Ascending aorta (tissue), 2 donors: Measurements from ENCODE around the gene CREBBP. TPM values are rescaled to one million over a fixed set of nuclear protein-coding genes. Genes with fewer than 3 reads are reported as not detected.

Experiments used
- DNase-seq, 2 donors: peaks; one replicate each; pipeline ENCODE4 v3.0.0-alpha.2; 2019; ENCODE audit warnings: low spot score in 2 of 2
- H3K27ac ChIP-seq, 2 donors: fragments of 200-600 bp; sonication (generic); one replicate each; pipeline ENCODE4 v1.5.1; 2016 to 2017; ENCODE audit warnings: mild to moderate bottlenecking in 1 of 2
- H3K27me3 ChIP-seq: fragments of 200-600 bp; sonication (generic); one replicate; pipeline ENCODE4 v1.5.1; 2017
- H3K36me3 ChIP-seq, 2 donors: fragments of 200-600 bp; sonication (generic); one replicate each; pipeline ENCODE4 v1.5.1; 2016
- H3K4me1 ChIP-seq, 2 donors: fragments of 200-600 bp; sonication (generic); one replicate each; pipeline ENCODE4 v1.5.1; 2016 to 2017; ENCODE audit warnings: mild to moderate bottlenecking in 1 of 2
- H3K4me3 ChIP-seq, 2 donors: fragments of 200-600 bp; sonication (generic); one replicate each; pipeline ENCODE4 v1.5.1; 2016 to 2017; ENCODE audit warnings: mild to moderate bottlenecking in 1 of 2
- H3K9me3 ChIP-seq, 2 donors: fragments of 200-600 bp; sonication (generic); one replicate each; pipeline ENCODE4 v1.5.1; 2016
- CTCF ChIP-seq, 3 experiments: fragments of 200-600 bp in 2 of 3; fragments of 450-650 bp in 1 of 3; sonication (generic) in 2 of 3; IDR thresholded peaks; one replicate each; pipeline ENCODE4 v1.5.1; 2016 to 2019; ENCODE audit warnings: antibody characterized with exemption in 3 of 3, mild to moderate bottlenecking in 1 of 3, moderate library complexity in 1 of 3
- intact Hi-C: fragments of 100-400 bp; cut with DNase I; formaldehyde crosslinking; loops from one replicate; pipeline ENCODE4 v1.15.1; 2023
- total RNA-seq: library from RNA; depleted of rRNA; stranded (reverse); fragments of >200 nt; gene quantifications from one replicate; pipeline ENCODE4 v1.1.0, GENCODE V29; 2016

The CREBBP gene
- total RNA-seq, 1 donor from 2014 or later: 73.7 TPM

GRCh38 chr16:3846595-3847091, 33.9 kb downstream of the CREBBP start:
- no peaks in the 10 kb centered on the region for H3K27me3 ChIP-seq
- no peak for TF ChIP-seq CTCF (IDR thresholded peaks at IDR 0.05)
- peaks cover 2 to 8% of the 10 kb centered on the region in 2 donors for H3K4me1 ChIP-seq
- intact Hi-C loops: no loop called here
- no peak overlapping the region for H3K27ac ChIP-seq
- peaks cover 12% of the 10 kb centered on the region in 2 donors for H3K36me3 ChIP-seq
- no peaks in the 10 kb centered on the region for H3K9me3 ChIP-seq
- DNase-seq: no peak
- H3K4me3 ChIP-seq: no peak overlapping the region

DNA sequence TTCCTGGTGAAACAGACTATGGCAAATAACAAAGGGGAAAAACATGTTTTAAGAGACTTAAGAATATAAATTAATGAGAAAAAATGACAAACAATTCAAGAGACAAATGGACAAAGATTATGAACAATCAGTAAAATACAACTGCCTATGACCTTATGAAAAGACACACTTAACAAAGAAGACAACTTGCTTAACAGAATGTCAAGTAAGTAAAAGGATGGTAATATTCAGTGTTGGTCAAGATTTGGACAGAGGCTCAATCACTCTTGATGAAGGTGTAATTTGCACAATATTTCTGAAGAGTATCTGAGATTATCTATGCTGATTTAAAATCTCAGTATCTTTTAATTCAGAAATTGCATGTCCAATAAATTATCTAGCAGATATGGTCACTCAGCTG, 34.4 kb downstream of the CREBBP start:
- H3K27ac ChIP-seq: no peak overlapping the region
- no peak for DNase-seq
- no peaks in the 10 kb centered on the region for H3K9me3 ChIP-seq
- H3K4me3 ChIP-seq: no peak overlapping the region
- intact Hi-C loops: no loop called here
- TF ChIP-seq CTCF (IDR thresholded peaks at IDR 0.05): no peak
- no peaks in the 10 kb centered on the region for H3K27me3 ChIP-seq
- H3K4me1 ChIP-seq: peaks cover 2 to 8% of the 10 kb centered on the region in 2 donors
- H3K36me3 ChIP-seq: peaks cover 12% of the 10 kb centered on the region in 2 donors

GRCh38 chr16:3842994-3843393, 37.5 kb downstream of the CREBBP start:
- Histone ChIP-seq H3K36me3 (no peaks in the 10 kb centered on the region), H3K4me3 (no peak overlapping the region), H3K9me3 (no peaks in the 10 kb centered on the region), H3K27me3 (no peaks in the 10 kb centered on the region), H3K4me1 (peaks cover 2 to 19% of the 10 kb centered on the region in 2 donors), H3K27ac (no peak overlapping the region)
- no peak for TF ChIP-seq CTCF (IDR thresholded peaks at IDR 0.05)
- no peak for DNase-seq
- intact Hi-C loops: no loop called here

- no peaks in the 10 kb centered on the region for H3K36me3 ChIP-seq
- intact Hi-C loops: no loop called here
- no peak for DNase-seq
- H3K4me1 ChIP-seq: peaks cover 2 to 21% of the 10 kb centered on the region in 2 donors
- no peak overlapping the region for H3K4me3 ChIP-seq
- H3K27me3 ChIP-seq: no peaks in the 10 kb centered on the region
- peak overlapping the region in 1 of 2 donors; percentile 23 for H3K27ac ChIP-seq
- H3K9me3 ChIP-seq: no peaks in the 10 kb centered on the region
- no peak for TF ChIP-seq CTCF (IDR thresholded peaks at IDR 0.05)
Measured at GRCh38 chr16:3841729-3842508, 38.6 kb downstream of the CREBBP start.

- Histone ChIP-seq H3K27me3 (no peaks in the 10 kb centered on the region), H3K4me3 (no peak overlapping the region), H3K27ac (no peak overlapping the region), H3K4me1 (peaks cover 2 to 21% of the 10 kb centered on the region in 2 donors), H3K36me3 (no peaks in the 10 kb centered on the region), H3K9me3 (no peaks in the 10 kb centered on the region)
- no peak for DNase-seq
- intact Hi-C loops: no loop called here
- TF ChIP-seq CTCF (IDR thresholded peaks at IDR 0.05): no peak
Measured at GRCh38 chr16:3839402-3840184, 40.9 kb downstream of the CREBBP start.
